B cell (primary cell): ENCODE data around the gene FARP1. TPM values are rescaled to one million over a fixed set of nuclear protein-coding genes. Genes with fewer than 3 reads are reported as not detected.

Experiments
- ATAC-seq: fragments of 200-7000 bp; cut with Tn5 transposase; one replicate; pipeline ENCODE4 v1.10.0; 2021; ENCODE audit warnings: low read depth, mild to moderate bottlenecking, moderate number of reproducible peaks, moderate library complexity
- CTCF ChIA-PET: fragments of 350-600 bp; sonication (Branson Sonifier 250); formaldehyde crosslinking; loops from one replicate; lab custom pipeline; 2021; ENCODE audit warnings: antibody characterized with exemption, inconsistent platforms; lab: Charles Lee
- POLR2A ChIA-PET: fragments of 350-600 bp; sonication (Branson Sonifier 250); formaldehyde crosslinking; loops from one replicate; lab custom pipeline; 2021; ENCODE audit warnings: antibody characterized with exemption; lab: Charles Lee
- DNase-seq: peaks from one replicate; pipeline ENCODE4 v3.0.0; 2013
- H2AFZ ChIP-seq: 2 replicates; pipeline ENCODE4 v1.6.1; 2012; ENCODE audit warnings: mild to moderate bottlenecking, low read depth, low read length; ENCODE audit not compliant: insufficient read depth, poor library complexity, severe bottlenecking
- H3K27ac ChIP-seq, 2 donors: 1 replicate in 1 of 2; 2 replicates in 1 of 2; pipeline ENCODE4 v1.5.1; 2012 to 2013; ENCODE audit warnings: low read length in 2 of 2, mild to moderate bottlenecking in 2 of 2, moderate library complexity in 1 of 2
- H3K27me3 ChIP-seq, 4 experiments: fragments of 200-600 bp in 1 of 4; sonication (generic) in 1 of 4; replicated peaks in 1 of 4; 1 replicate in 2 of 4; 2 replicates in 2 of 4; pipeline versions ENCODE4 v1.6.1 to v1.7.0; 2013 to 2016; ENCODE audit warnings: low read length in 3 of 4, mild to moderate bottlenecking in 2 of 4, mixed read lengths in 1 of 4, moderate library complexity in 1 of 4; ENCODE audit not compliant: insufficient read depth in 4 of 4, control insufficient read depth in 3 of 4; ENCODE audit errors: control extremely low read depth in 1 of 4
- H3K36me3 ChIP-seq, 2 experiments: replicated peaks in 1 of 2; 1 replicate in 1 of 2; 2 replicates in 1 of 2; pipeline versions ENCODE4 v1.6.1 to v1.7.1; 2013; ENCODE audit warnings: low read length in 1 of 2; ENCODE audit not compliant: insufficient read depth in 2 of 2, control insufficient read depth in 1 of 2; ENCODE audit errors: control extremely low read depth in 1 of 2, extremely low read depth in 1 of 2
- H3K4me1 ChIP-seq, 2 donors: fragments of 200-600 bp in 1 of 2; sonication (generic) in 1 of 2; 1 replicate in 1 of 2; 2 replicates in 1 of 2; pipeline versions ENCODE4 v1.5.1 to v1.6.1; 2013 to 2017; ENCODE audit warnings: low read length in 2 of 2; ENCODE audit not compliant: control insufficient read depth in 2 of 2, insufficient read depth in 2 of 2
- H3K4me2 ChIP-seq: replicated peaks from 2 replicates; pipeline ENCODE3; 2012; ENCODE audit warnings: mild to moderate bottlenecking, low read depth, low read length; ENCODE audit not compliant: poor library complexity, severe bottlenecking
- H3K4me3 ChIP-seq, 5 experiments: fragments of 200-600 bp in 1 of 5; sonication (generic) in 1 of 5; 1 replicate in 3 of 5; 2 replicates in 2 of 5; pipeline versions ENCODE4 v1.5.1 to v1.7.0; 2011 to 2016; ENCODE audit warnings: low read length in 4 of 5, mild to moderate bottlenecking in 4 of 5, low read depth in 2 of 5, control low read depth in 1 of 5, moderate library complexity in 1 of 5; ENCODE audit not compliant: insufficient read depth in 1 of 5; ENCODE audit errors: control extremely low read depth in 1 of 5, extremely low read depth in 1 of 5
- H3K79me2 ChIP-seq: fragments of 200-600 bp; sonication (generic); one replicate; pipeline ENCODE4 v1.6.0; 2016; ENCODE audit warnings: low read length; ENCODE audit not compliant: control insufficient read depth, insufficient read depth
- H3K9ac ChIP-seq: fragments of 200-600 bp; sonication (generic); 2 replicates; pipeline ENCODE4 v1.6.1; 2017; ENCODE audit warnings: mild to moderate bottlenecking, low read length, moderate library complexity
- H3K9me3 ChIP-seq, 3 donors: one replicate each; pipeline versions ENCODE4 v1.6.1 to v1.7.1; 2013; ENCODE audit warnings: low read length in 2 of 3; ENCODE audit not compliant: control insufficient read depth in 2 of 3, insufficient read depth in 1 of 3; ENCODE audit errors: control extremely low read depth in 1 of 3
- H4K20me1 ChIP-seq: 2 replicates; pipeline ENCODE4 v1.6.0; 2012; ENCODE audit warnings: mild to moderate bottlenecking, low read length; ENCODE audit not compliant: insufficient read depth, control insufficient read depth, poor library complexity, severe bottlenecking
- H3K27ac Mint-ChIP-seq: one replicate; pipeline ENCODE4 v1.8.0; 2021; ENCODE audit warnings: mixed read lengths
- H3K27me3 Mint-ChIP-seq: one replicate; pipeline ENCODE4 v1.8.0; 2021; ENCODE audit warnings: mixed read lengths
- H3K4me1 Mint-ChIP-seq: one replicate; pipeline ENCODE4 v1.8.0; 2021; ENCODE audit warnings: mixed read lengths
- H3K4me3 Mint-ChIP-seq: one replicate; pipeline ENCODE4 v1.8.0; 2021; ENCODE audit warnings: mixed read lengths
- H3K9me3 Mint-ChIP-seq: one replicate; pipeline ENCODE4 v1.8.0; 2022; ENCODE audit warnings: mixed read lengths; ENCODE audit not compliant: insufficient read depth
- EZH2 ChIP-seq: IDR thresholded peaks from 2 replicates; pipeline ENCODE4 v1.6.1; 2012; ENCODE audit warnings: borderline replicate concordance, low read depth, mild to moderate bottlenecking, moderate library complexity, low read length; ENCODE audit not compliant: insufficient read depth, poor library complexity, severe bottlenecking
- WGBS: methylation state at CpG from one replicate; pipeline ENCODE4 v1.1.5; 2013; ENCODE audit warnings: missing lambda C conversion rate; ENCODE audit not compliant: insufficient coverage; 5-methylcytosine and 5-hydroxymethylcytosine counted together
- intact Hi-C: fragments of 100-400 bp; cut with micrococcal nuclease; formaldehyde crosslinking; loops from one replicate; pipeline ENCODE4 v1.10.0; 2022
- polyA plus RNA-seq: library from polyadenylated mRNA; depleted of rRNA; stranded (reverse); fragments of >200 nt; gene quantifications from 2 replicates; pipeline ENCODE4 v1.2.3, GENCODE V29; 2012
- total RNA-seq, 2 donors: library from RNA; stranded (reverse); fragments of 120-200 nt in 1 of 2; gene quantifications; 1 replicate in 1 of 2; 2 replicates in 1 of 2; pipeline versions ENCODE4 v1.2.3 to v1.2.4, GENCODE V29; 2013 to 2022
- TF ChIP-seq, protein P1 (sequence below): fragments of 200-600 bp; IDR thresholded peaks from one replicate; pipeline ENCODE4 v1.8.0; 2022; ENCODE audit warnings: antibody characterized with exemption, mild to moderate bottlenecking

The FARP1 gene
- total and polyA plus RNA-seq, 2 donors (not counting 1 experiment from before 2014, with no cell fraction given): 0.15 to 1.5 TPM

DNA sequence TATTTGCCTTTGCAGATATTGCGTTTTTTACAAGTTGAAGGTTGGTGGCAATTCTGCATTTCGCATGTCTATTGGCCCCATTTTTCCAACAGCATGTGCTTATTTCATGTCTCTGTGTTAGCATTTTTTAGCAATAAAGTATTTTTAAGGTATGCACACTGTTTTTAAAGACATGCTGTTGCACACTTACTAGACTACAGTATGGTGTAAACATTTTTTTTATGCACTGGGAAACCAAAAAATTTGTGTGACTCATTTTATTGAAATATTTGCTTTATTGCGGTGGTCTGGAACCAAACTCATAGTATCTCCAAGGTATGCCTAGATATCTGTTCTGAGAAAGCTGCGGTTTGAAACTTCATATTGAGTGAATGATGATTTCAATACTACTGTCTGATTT lies 89.6 kb downstream of the FARP1 start:
- Histone ChIP-seq H3K9me3 (no peaks in the 10 kb centered on the region), H2AFZ (no peak overlapping the region), H4K20me1 (no peaks in the 10 kb centered on the region), H3K36me3 (no peaks in the 10 kb centered on the region), H3K9ac (no peak overlapping the region), H3K4me3 (no peak overlapping the region), H3K79me2 (no peaks in the 10 kb centered on the region), H3K27me3 (no peaks in the 10 kb centered on the region), H3K4me2 (no peak overlapping the region), H3K27ac (no peak overlapping the region), H3K4me1 (no peaks in the 10 kb centered on the region)
- ChIA-PET POLR2A (no interaction called here), CTCF (no interaction called here)
- Mint-ChIP-seq H3K27me3 (peaks cover 7% of the 10 kb centered on the region), H3K9me3 (peaks cover 2% of the 10 kb centered on the region), H3K4me1 (no peaks in the 10 kb centered on the region), H3K27ac (no peak overlapping the region), H3K4me3 (no peak overlapping the region)
- WGBS: 100% methylated on average over 1 of the region's 4 CpGs
- intact Hi-C loops: no loop called here
- TF ChIP-seq, protein P1, sequence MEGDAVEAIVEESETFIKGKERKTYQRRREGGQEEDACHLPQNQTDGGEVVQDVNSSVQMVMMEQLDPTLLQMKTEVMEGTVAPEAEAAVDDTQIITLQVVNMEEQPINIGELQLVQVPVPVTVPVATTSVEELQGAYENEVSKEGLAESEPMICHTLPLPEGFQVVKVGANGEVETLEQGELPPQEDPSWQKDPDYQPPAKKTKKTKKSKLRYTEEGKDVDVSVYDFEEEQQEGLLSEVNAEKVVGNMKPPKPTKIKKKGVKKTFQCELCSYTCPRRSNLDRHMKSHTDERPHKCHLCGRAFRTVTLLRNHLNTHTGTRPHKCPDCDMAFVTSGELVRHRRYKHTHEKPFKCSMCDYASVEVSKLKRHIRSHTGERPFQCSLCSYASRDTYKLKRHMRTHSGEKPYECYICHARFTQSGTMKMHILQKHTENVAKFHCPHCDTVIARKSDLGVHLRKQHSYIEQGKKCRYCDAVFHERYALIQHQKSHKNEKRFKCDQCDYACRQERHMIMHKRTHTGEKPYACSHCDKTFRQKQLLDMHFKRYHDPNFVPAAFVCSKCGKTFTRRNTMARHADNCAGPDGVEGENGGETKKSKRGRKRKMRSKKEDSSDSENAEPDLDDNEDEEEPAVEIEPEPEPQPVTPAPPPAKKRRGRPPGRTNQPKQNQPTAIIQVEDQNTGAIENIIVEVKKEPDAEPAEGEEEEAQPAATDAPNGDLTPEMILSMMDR: no peak
- TF ChIP-seq EZH2: no peak
- no peak for DNase-seq
- no peak for ATAC-seq

DNA sequence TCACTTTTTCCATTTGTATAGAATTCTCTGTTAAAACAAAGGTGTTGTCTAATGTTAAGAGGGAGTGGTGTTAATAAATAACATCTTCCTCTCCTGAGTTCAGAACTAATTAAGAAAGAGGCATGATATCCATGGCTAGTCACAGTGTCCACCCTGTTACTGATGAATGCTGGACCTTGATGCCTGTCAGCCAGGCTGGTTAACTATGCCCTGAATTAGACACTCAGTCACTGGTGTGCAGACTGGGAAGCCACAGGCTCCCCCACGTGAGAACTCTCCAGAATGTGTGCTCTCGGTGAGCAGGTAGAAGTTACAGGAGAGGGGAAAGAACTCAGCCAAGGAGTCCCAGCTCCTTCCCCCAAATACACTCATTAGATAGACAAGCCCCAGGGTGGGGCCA lies 90.2 kb downstream of the FARP1 start:
- no peak overlapping the region for H3K4me3 Mint-ChIP-seq
- no peaks in the 10 kb centered on the region for H3K4me1 ChIP-seq
- no peaks in the 10 kb centered on the region for H3K9me3 ChIP-seq
- intact Hi-C loops: no loop called here
- H3K9me3 Mint-ChIP-seq: peaks cover 2% of the 10 kb centered on the region
- no peak overlapping the region for H3K4me2 ChIP-seq
- no peak for ATAC-seq
- POLR2A ChIA-PET: no interaction called here
- no peak for TF ChIP-seq EZH2
- TF ChIP-seq, protein P1: no peak
- no peak overlapping the region for H3K27ac Mint-ChIP-seq
- H3K79me2 ChIP-seq: no peaks in the 10 kb centered on the region
- no peaks in the 10 kb centered on the region for H4K20me1 ChIP-seq
- no peak overlapping the region for H3K4me3 ChIP-seq
- DNase-seq: no peak
- CTCF ChIA-PET: no interaction called here
- no CpG with 5 or more reads among the region's 2 CpGs for WGBS
- no peak overlapping the region for H2AFZ ChIP-seq
- H3K27ac ChIP-seq: no peak overlapping the region
- H3K27me3 ChIP-seq: no peaks in the 10 kb centered on the region
- H3K9ac ChIP-seq: no peak overlapping the region
- peaks cover 7% of the 10 kb centered on the region for H3K27me3 Mint-ChIP-seq
- H3K4me1 Mint-ChIP-seq: no peaks in the 10 kb centered on the region
- no peaks in the 10 kb centered on the region for H3K36me3 ChIP-seq
